Cardiac muscle cell (in vitro differentiated cells and primary cell): ENCODE measurements around the gene KDM3A. TPM values are rescaled to one million over a fixed set of nuclear protein-coding genes. Genes with fewer than 3 reads are reported as not detected.

Source experiments
- DNase-seq, 2 donors: peaks; one replicate each; pipeline versions ENCODE4 v3.0.0 to v3.0.0-alpha.2; 2010 to 2017; ENCODE audit warnings: low read depth in 1 of 2, low spot score in 1 of 2
- H3K27ac ChIP-seq: fragments of 200-600 bp; sonication (generic); 2 replicates; pipeline ENCODE4 v1.5.1; 2016
- H3K27me3 ChIP-seq: fragments of 200-600 bp; sonication (generic); 2 replicates; pipeline ENCODE4 v1.6.0; 2016; ENCODE audit warnings: control low read depth
- H3K36me3 ChIP-seq: fragments of 200-600 bp; sonication (generic); 2 replicates; pipeline ENCODE4 v1.5.1; 2016; ENCODE audit warnings: control low read depth
- H3K4me1 ChIP-seq: fragments of 200-600 bp; sonication (generic); 2 replicates; pipeline ENCODE4 v1.8.1; 2017; ENCODE audit warnings: low read depth, mild to moderate bottlenecking, mixed run types
- H3K4me3 ChIP-seq: fragments of 200-600 bp; sonication (generic); 2 replicates; pipeline ENCODE4 v1.5.1; 2016; ENCODE audit warnings: mild to moderate bottlenecking
- H3K9me3 ChIP-seq: fragments of 200-600 bp; sonication (generic); 2 replicates; pipeline ENCODE4 v1.5.1; 2017; ENCODE audit warnings: low read depth, mild to moderate bottlenecking, control low read depth
- polyA plus RNA-seq: library from polyadenylated mRNA; unstranded; fragments of >200 nt; fragmentation: Nextera tagmentation; extraction: Ambion mirVana; gene quantifications from 2 replicates; pipeline ENCODE4 v1.2.1, GENCODE V29; 2016
- total RNA-seq: library from RNA; depleted of rRNA; stranded (reverse); fragments of >200 nt; gene quantifications from 2 replicates; pipeline ENCODE4 v1.2.3, GENCODE V29; 2016
- TF ChIP-seq, protein P1 (sequence below): IDR thresholded peaks from 2 replicates; pipeline ENCODE4 v1.5.1; 2012; ENCODE audit warnings: low read depth, mild to moderate bottlenecking, low read length

KDM3A gene
- total and polyA plus RNA-seq, 2 experiments from 2014 or later = 47.2 to 55.6 TPM

DNA sequence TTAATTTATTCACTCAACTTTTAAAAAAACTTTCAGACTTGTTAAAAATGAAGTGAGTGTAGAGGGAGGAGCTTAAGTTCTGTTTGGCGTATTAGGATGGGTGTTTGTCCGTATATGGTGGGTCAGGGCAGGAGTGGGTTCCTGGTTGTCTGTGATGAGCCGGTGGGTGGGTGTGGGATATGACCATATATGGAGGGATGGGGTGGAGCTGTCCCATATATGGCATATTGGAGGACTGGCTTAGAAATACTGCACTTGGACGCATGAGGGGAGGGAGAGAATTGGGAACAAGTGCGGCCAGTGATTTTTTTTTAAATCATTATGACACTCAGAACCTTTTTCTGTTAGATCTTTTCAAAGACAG, 1.5 kb downstream of the KDM3A start:
- Histone ChIP-seq H3K36me3 (peaks cover 8% of the 10 kb centered on the region), H3K4me3 (peak overlapping the region; percentile 74), H3K4me1 (peaks cover 26% of the 10 kb centered on the region), H3K27me3 (no peaks in the 10 kb centered on the region), H3K9me3 (no peaks in the 10 kb centered on the region), H3K27ac (peak overlapping the region; percentile 99)
- TF ChIP-seq, protein P1, sequence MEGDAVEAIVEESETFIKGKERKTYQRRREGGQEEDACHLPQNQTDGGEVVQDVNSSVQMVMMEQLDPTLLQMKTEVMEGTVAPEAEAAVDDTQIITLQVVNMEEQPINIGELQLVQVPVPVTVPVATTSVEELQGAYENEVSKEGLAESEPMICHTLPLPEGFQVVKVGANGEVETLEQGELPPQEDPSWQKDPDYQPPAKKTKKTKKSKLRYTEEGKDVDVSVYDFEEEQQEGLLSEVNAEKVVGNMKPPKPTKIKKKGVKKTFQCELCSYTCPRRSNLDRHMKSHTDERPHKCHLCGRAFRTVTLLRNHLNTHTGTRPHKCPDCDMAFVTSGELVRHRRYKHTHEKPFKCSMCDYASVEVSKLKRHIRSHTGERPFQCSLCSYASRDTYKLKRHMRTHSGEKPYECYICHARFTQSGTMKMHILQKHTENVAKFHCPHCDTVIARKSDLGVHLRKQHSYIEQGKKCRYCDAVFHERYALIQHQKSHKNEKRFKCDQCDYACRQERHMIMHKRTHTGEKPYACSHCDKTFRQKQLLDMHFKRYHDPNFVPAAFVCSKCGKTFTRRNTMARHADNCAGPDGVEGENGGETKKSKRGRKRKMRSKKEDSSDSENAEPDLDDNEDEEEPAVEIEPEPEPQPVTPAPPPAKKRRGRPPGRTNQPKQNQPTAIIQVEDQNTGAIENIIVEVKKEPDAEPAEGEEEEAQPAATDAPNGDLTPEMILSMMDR = no peak
- peak; percentile 92 to 95 for DNase-seq

DNA sequence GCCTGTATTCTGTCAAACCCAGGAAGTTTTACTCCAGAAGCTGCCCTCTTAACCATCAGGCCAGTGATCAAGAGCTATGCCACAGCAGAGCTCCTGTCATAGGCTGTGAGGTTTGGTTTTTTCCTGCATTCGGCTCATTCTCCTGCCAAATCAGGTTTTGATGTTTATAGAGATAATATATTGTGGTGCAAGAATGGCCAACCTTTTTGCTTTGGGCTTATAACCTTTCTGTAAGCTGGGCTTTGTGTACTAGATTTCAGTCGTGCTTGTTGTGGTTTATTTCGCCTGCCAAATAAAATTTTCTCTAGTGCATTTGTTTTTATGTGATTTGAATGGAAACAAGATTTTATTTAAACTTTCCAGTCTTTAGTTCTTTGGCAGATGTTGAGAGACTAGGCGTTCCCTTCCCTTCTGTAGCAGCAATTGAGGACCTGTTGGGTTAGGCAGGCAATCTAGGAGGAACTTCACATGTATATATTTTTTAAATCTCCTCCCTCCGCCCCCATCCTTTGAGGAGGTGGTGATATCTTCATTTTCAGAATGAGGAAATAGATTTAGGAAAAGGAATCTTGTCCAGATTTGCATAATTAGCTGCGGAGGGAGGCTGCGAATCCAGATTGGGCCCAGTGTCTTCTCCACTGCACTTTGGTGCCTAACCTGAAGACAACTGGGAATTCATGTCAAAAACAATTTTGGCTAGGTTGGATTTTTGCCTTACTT, 2.6 kb downstream of the KDM3A start:
- peak overlapping the region; percentile 99 for H3K27ac ChIP-seq
- H3K9me3 ChIP-seq = no peaks in the 10 kb centered on the region
- TF ChIP-seq, protein P1 = no peak
- H3K27me3 ChIP-seq = no peaks in the 10 kb centered on the region
- peaks cover 8% of the 10 kb centered on the region for H3K36me3 ChIP-seq
- H3K4me1 ChIP-seq = peaks cover 26% of the 10 kb centered on the region
- peak overlapping the region; percentile 74 for H3K4me3 ChIP-seq
- DNase-seq = no peak

DNA sequence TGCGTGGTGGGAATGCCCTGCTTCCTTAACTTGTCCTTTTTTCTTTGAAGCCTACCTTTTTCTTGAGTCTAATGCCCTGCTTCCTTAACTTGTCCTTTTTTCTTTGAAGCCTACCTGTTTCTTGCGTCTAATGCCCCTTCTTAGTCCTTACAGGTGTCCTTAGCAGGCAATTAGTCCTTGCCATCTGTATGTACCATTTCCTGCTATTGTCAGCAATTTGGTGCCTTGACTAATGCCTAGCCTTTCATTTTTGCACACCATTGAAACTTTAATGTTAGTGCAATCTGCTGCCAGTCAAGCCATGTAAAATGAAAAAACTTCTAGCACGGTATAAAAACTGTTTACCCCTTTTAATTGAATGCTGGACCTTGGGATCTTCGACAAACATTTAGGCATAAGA, 4.3 kb downstream of the KDM3A start:
- Histone ChIP-seq H3K4me3 (no peak overlapping the region), H3K27ac (no peak overlapping the region), H3K4me1 (peaks cover 26% of the 10 kb centered on the region), H3K9me3 (no peaks in the 10 kb centered on the region), H3K36me3 (peaks cover 18% of the 10 kb centered on the region), H3K27me3 (no peaks in the 10 kb centered on the region)
- TF ChIP-seq, protein P1 = no peak
- DNase-seq = no peak

DNA sequence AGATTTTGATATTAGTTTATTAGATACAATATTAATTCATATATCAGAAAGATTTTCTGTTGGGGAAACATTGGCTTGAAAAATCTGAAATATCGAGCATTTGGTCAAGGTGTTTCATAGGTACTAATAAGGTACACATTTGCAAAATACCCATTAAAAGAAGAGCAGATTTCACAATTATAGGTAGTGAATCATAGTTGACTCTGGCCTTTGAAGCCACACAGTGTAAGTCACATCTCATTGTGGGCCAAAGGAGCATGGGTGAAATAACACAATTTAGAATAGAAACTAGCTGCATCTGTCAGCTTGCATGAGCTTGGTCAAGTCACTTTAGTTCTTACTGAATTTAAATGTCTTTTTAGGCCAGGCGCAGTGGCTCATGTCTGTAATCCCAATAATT, 4.9 kb downstream of the KDM3A start:
- no peak for DNase-seq
- H3K27ac ChIP-seq = no peak overlapping the region
- H3K4me1 ChIP-seq = peaks cover 26% of the 10 kb centered on the region
- H3K27me3 ChIP-seq = no peaks in the 10 kb centered on the region
- H3K36me3 ChIP-seq = peaks cover 24% of the 10 kb centered on the region
- TF ChIP-seq, protein P1 = no peak
- H3K4me3 ChIP-seq = no peak overlapping the region
- H3K9me3 ChIP-seq = no peaks in the 10 kb centered on the region

DNA sequence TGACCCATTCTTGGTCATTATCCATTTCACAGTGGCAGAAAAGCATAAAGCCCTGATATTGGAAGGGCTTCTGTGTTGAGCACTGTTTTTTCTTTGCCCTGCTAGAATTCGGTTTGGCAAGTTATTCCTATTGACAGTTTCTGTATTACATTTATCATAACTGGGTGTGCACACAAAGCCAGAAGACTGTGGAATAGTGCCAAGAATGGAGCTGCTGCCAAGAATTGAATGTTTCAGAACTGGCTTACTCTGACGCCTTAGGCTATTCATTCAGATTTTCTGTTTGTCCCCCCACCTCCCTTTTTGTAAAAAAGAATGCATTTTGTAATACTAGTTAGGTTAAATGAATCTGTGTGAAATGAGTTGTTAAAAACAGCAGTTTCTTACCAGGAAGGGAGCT, 12.7 kb downstream of the KDM3A start:
- H3K27ac ChIP-seq = peak overlapping the region; percentile 7
- peaks cover 81% of the 10 kb centered on the region for H3K36me3 ChIP-seq
- H3K4me1 ChIP-seq = no peaks in the 10 kb centered on the region

More for the DNA sequence above, 12.7 kb downstream of the KDM3A start:
- TF ChIP-seq, protein P1 = no peak
- DNase-seq = peak in 1 of 2 donors; percentile 92
- no peaks in the 10 kb centered on the region for H3K9me3 ChIP-seq
- no peak overlapping the region for H3K4me3 ChIP-seq
- no peaks in the 10 kb centered on the region for H3K27me3 ChIP-seq
